Lower leg skin (tissue), 3 donors: ENCODE data around the gene PXYLP1.

Experiments
- CTCF ChIP-seq, 3 donors: fragments of 450-650 bp; IDR thresholded peaks; one replicate each; pipeline ENCODE4 v1.5.1; 2016; ENCODE audit warnings: antibody characterized with exemption in 3 of 3, mild to moderate bottlenecking in 3 of 3, moderate library complexity in 2 of 3
- POLR2A ChIP-seq, 2 donors: fragments of 450-650 bp; IDR thresholded peaks; one replicate each; pipeline ENCODE4 v1.6.1; 2016 to 2017; ENCODE audit warnings: antibody characterized with exemption in 2 of 2, mild to moderate bottlenecking in 1 of 2, moderate library complexity in 1 of 2

DNA sequence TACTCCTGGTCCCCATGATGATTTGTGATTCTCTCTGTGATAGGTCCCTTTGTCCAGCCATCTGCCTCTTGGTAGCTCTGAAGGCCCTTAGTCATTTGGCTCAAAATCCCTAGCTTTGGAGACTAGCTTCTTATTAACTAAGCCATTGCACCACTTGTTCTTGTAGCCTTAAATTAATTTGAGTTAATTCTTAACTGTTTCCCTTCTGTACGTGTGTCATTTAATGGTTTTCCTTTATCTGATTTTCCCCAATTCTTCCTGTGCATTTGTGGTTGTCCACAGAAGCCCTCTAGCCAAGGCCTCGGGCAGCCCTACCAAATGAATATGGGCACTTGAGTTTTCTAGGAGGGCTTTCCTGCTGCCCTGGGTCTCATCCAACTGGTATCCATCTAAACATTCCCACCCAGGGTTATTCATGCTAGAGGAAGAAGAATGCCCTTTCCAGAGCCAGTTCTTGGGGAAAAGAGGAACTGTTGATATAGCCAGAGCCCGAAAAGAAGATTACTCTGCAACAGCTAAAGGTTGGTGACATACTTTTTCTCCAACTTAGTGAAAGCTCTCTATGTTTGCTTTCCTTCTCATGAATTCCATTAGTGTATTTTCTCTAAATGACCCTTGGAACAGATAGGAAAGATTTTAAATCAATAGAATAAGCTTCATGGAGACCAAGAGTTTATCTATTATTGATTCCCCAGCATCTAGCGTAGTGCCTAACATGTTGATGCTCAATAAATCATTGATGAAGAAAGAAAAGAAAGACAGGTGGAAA, 92.5 kb downstream of the PXYLP1 start:
- TF ChIP-seq CTCF (IDR thresholded peaks at IDR 0.05) = no peak
- no peak for TF ChIP-seq POLR2A (IDR thresholded peaks at IDR 0.05)
